HEK293 (cell line): ENCODE measurements around the gene CNBP.
"Not testable (repeated sequence)": the region's sequence is repeated elsewhere in the genome, so short reads cannot be mapped to it uniquely, and the experiment has no call there.

Experiments used
- CTCF ChIA-PET: fragments of 350-600 bp; formaldehyde crosslinking; extraction: SDS; loops from one replicate; lab custom pipeline; 2021; ENCODE audit warnings: antibody characterized with exemption; lab: Yijun Ruan, JAX
- POLR2A ChIA-PET: fragments of 300-600 bp; formaldehyde crosslinking; extraction: SDS; loops from one replicate; lab custom pipeline; 2020; ENCODE audit warnings: antibody characterized with exemption, inconsistent platforms; lab: Yijun Ruan, JAX
- H3K27ac ChIP-seq: fragments of 200-500 bp; sonication (Bioruptor generic); 2 replicates; pipeline ENCODE4 v1.5.1; 2014; ENCODE audit warnings: low read depth, low read length, control low read depth, inconsistent platforms; ENCODE audit errors: extremely low read depth
- H3K36me3 ChIP-seq, 2 experiments: fragments of 200-500 bp in 1 of 2; sonication (Bioruptor generic) in 1 of 2; 1 replicate in 1 of 2; 2 replicates in 1 of 2; pipeline ENCODE4 v1.5.1; 2014 to 2017; ENCODE audit warnings: inconsistent platforms in 2 of 2, low read length in 2 of 2; ENCODE audit not compliant: control insufficient read depth in 2 of 2, insufficient read depth in 1 of 2
- H3K4me1 ChIP-seq: fragments of 200-500 bp; sonication (Bioruptor generic); 2 replicates; pipeline ENCODE4 v1.5.1; 2014; ENCODE audit warnings: mild to moderate bottlenecking, low read length, inconsistent platforms; ENCODE audit not compliant: control insufficient read depth, insufficient read depth
- H3K4me3 ChIP-seq: 2 replicates; pipeline ENCODE4 v1.5.1; 2011; ENCODE audit warnings: low read depth, mild to moderate bottlenecking, control low read depth, low read length, moderate library complexity
- H3K9me3 ChIP-seq: fragments of 200-500 bp; sonication (Bioruptor generic); 2 replicates; pipeline ENCODE4 v1.5.1; 2014; ENCODE audit warnings: low read depth, low read length, inconsistent platforms; ENCODE audit not compliant: control insufficient read depth, insufficient read depth
- BCL11B ChIP-seq: fragments of 450-650 bp; formaldehyde crosslinking; IDR thresholded peaks from 2 replicates; pipeline ENCODE4 v1.5.1; 2016; ENCODE audit warnings: low read depth, missing biosample characterization, missing genetic modification characterization
- HOXA7 ChIP-seq: sonication (generic); formaldehyde crosslinking; IDR thresholded peaks from 2 replicates; pipeline ENCODE4 v1.8.1; 2022; ENCODE audit warnings: missing genetic modification reagents, borderline replicate concordance
- PRDM1 ChIP-seq: fragments of 450-650 bp; formaldehyde crosslinking; IDR thresholded peaks from 2 replicates; pipeline ENCODE4; 2016; ENCODE audit warnings: missing biosample characterization, missing genetic modification characterization
- ZBTB48 ChIP-seq: fragments of 450-650 bp; formaldehyde crosslinking; IDR thresholded peaks from 2 replicates; pipeline ENCODE4 v1.5.1; 2016; ENCODE audit warnings: missing biosample characterization, missing genetic modification characterization
- ZNF10 ChIP-seq: fragments of 450-650 bp; formaldehyde crosslinking; IDR thresholded peaks from 2 replicates; pipeline ENCODE4 v1.5.1; 2017; ENCODE audit warnings: missing biosample characterization, missing genetic modification characterization
- ZNF133 ChIP-seq: fragments of 450-650 bp; formaldehyde crosslinking; IDR thresholded peaks from 2 replicates; pipeline ENCODE4 v1.5.1; 2016; ENCODE audit warnings: missing biosample characterization, missing genetic modification characterization
- ZNF174 ChIP-seq: fragments of 450-650 bp; formaldehyde crosslinking; IDR thresholded peaks from 2 replicates; pipeline ENCODE4 v1.5.0; 2017; ENCODE audit warnings: missing biosample characterization, mild to moderate bottlenecking, missing genetic modification characterization
- ZNF184 ChIP-seq: fragments of 450-650 bp; IDR thresholded peaks from 2 replicates; pipeline ENCODE4 v1.5.1; 2018; ENCODE audit warnings: missing biosample characterization, mild to moderate bottlenecking, missing genetic modification characterization
- ZNF2 ChIP-seq: fragments of 450-650 bp; formaldehyde crosslinking; IDR thresholded peaks from 2 replicates; pipeline ENCODE4 v1.5.1; 2016; ENCODE audit warnings: missing biosample characterization, missing genetic modification characterization
- ZNF433 ChIP-seq: fragments of 450-650 bp; formaldehyde crosslinking; IDR thresholded peaks from 2 replicates; pipeline ENCODE4 v1.5.1; 2016; ENCODE audit warnings: missing biosample characterization, missing genetic modification characterization, low read depth
- ZNF561 ChIP-seq: fragments of 450-650 bp; IDR thresholded peaks from 2 replicates; pipeline ENCODE4 v1.5.1; 2018; ENCODE audit warnings: missing biosample characterization, missing genetic modification characterization, borderline replicate concordance
- ZNF660 ChIP-seq: fragments of 450-650 bp; IDR thresholded peaks from 2 replicates; pipeline ENCODE4 v1.5.1; 2018; ENCODE audit warnings: missing biosample characterization, mild to moderate bottlenecking, missing genetic modification characterization
- ZSCAN16 ChIP-seq: fragments of 450-650 bp; formaldehyde crosslinking; IDR thresholded peaks from 2 replicates; pipeline ENCODE4 v1.5.1; 2016; ENCODE audit warnings: missing biosample characterization, missing genetic modification characterization
- TF ChIP-seq, protein P1 (sequence below): fragments of 450-650 bp; formaldehyde crosslinking; IDR thresholded peaks from 2 replicates; pipeline ENCODE4 v1.5.1; 2016; ENCODE audit warnings: missing biosample characterization, missing genetic modification characterization
- TF ChIP-seq, protein P2 (sequence below): fragments of 450-650 bp; formaldehyde crosslinking; IDR thresholded peaks from 2 replicates; pipeline ENCODE4 v1.5.1; 2016; ENCODE audit warnings: missing biosample characterization, missing genetic modification characterization

Gene CNBP

DNA sequence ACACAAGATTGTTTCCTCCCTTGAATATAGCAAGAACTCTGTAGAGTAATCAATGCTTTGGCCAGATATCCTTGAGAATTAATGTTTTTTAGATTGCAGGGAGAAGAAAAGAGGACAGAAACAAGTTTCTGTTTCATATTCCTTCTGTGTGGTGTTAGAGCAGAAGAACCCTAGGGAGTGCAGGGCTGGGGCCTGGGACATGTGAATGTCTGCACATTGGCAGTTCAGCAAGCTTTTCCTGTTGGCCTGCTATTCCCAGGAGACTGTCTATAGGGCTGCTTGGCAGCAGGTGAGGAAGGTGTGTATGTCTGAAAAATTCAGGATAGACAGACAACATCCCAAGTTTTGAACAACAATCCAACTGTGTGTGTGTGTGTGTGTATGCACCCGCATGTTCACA is 13.6 kb upstream of the CNBP start:
- Histone ChIP-seq H3K36me3 (no peaks in the 10 kb centered on the region), H3K27ac (no peak overlapping the region), H3K9me3 (no peaks in the 10 kb centered on the region), H3K4me3 (no peak overlapping the region), H3K4me1 (no peaks in the 10 kb centered on the region; the same call in 1 of the 2 replicates)
- no peak for TF ChIP-seq ZNF561 (tag by site-specific recombination)
- POLR2A ChIA-PET = interaction anchor here (0.5 kb wide), 1 partner anchor 20 kb away, joined by 3 read pairs; no protein-coding TSS in a partner anchor
- CTCF ChIA-PET = no interaction called here

DNA sequence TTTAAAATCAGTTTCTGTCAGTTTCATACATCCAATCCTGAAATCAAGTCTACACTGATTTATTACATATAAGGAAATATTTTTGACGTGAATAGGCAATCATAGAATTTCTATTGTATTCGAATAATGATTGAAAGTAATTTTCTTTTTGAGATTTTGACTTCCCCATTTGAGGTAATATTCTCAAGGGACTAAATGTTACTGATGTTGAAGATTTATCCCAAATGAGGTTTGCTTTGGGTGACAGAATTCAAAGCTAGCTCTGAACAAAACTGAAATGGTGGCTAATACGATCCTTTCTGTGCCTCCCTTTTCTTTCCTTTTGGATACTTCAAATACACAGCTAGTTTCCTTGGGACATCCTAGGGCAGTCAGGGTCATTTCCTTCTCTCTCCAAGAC is 12.9 kb upstream of the CNBP start:
- TF ChIP-seq, protein P1, sequence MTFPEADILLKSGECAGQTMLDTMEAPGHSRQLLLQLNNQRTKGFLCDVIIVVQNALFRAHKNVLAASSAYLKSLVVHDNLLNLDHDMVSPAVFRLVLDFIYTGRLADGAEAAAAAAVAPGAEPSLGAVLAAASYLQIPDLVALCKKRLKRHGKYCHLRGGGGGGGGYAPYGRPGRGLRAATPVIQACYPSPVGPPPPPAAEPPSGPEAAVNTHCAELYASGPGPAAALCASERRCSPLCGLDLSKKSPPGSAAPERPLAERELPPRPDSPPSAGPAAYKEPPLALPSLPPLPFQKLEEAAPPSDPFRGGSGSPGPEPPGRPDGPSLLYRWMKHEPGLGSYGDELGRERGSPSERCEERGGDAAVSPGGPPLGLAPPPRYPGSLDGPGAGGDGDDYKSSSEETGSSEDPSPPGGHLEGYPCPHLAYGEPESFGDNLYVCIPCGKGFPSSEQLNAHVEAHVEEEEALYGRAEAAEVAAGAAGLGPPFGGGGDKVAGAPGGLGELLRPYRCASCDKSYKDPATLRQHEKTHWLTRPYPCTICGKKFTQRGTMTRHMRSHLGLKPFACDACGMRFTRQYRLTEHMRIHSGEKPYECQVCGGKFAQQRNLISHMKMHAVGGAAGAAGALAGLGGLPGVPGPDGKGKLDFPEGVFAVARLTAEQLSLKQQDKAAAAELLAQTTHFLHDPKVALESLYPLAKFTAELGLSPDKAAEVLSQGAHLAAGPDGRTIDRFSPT (tag by site-specific recombination) = no peak
- TF ChIP-seq ZNF174 (tag by site-specific recombination) = no peak
- TF ChIP-seq, protein P2, sequence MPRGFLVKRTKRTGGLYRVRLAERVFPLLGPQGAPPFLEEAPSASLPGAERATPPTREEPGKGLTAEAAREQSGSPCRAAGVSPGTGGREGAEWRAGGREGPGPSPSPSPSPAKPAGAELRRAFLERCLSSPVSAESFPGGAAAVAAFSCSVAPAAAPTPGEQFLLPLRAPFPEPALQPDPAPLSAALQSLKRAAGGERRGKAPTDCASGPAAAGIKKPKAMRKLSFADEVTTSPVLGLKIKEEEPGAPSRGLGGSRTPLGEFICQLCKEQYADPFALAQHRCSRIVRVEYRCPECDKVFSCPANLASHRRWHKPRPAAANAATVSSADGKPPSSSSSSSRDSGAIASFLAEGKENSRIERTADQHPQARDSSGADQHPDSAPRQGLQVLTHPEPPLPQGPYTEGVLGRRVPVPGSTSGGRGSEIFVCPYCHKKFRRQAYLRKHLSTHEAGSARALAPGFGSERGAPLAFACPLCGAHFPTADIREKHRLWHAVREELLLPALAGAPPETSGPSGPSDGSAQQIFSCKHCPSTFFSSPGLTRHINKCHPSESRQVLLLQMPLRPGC = no peak
- TF ChIP-seq ZNF133 (tag by site-specific recombination) = no peak
- TF ChIP-seq ZNF433 (tag by site-specific recombination) = no peak
- no peak for TF ChIP-seq BCL11B (tag by site-specific recombination)
- no peak for TF ChIP-seq ZSCAN16
- Histone ChIP-seq H3K27ac (no peak overlapping the region), H3K9me3 (no peaks in the 10 kb centered on the region), H3K4me1 (no peaks in the 10 kb centered on the region; the same call in 1 of the 2 replicates), H3K4me3 (no peak overlapping the region), H3K36me3 (no peaks in the 10 kb centered on the region)
- POLR2A ChIA-PET = interaction anchor here (1.1 to 1.2 kb wide), 2 partner anchors 13 to 15 kb away, joined by 4 to 5 read pairs; partner anchors contain the start of gene CNBP
- CTCF ChIA-PET = interaction anchor here (0.6 to 1.6 kb wide), 4 partner anchors 11 to 1793 kb away, joined by 3 to 5 read pairs (median 4); no protein-coding TSS in a partner anchor

DNA sequence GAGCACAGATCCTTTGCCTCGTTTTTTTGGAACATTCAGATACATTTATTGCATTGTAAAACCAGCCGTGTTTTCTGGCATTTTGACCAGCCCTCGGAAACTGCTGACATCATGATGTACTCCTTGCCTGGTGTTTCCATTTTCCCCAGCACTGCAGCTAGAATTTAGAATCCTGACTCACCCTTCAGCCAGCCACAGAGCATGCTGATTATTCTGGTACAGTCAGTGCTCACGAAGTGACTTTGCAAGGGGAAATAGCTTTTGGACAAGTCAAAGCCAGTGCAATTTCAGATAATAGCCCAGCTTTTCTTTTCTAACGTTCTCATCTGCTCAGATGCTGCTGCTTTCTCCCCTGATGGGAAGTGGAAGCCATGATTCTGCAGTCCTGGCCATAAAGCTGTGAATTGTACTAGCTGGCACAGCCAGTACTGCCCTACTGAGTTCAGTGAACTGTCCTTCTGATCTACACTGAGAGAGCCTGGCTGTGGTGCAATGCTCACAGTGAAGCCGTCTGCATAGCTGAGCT is 12.1 kb upstream of the CNBP start:
- ChIA-PET CTCF (interaction anchor here (0.6 to 1.6 kb wide), 4 partner anchors 10 to 1794 kb away, joined by 3 to 5 read pairs (median 4); no protein-coding TSS in a partner anchor), POLR2A (interaction anchor here (1.1 to 1.2 kb wide), 2 partner anchors 12 to 16 kb away, joined by 4 to 5 read pairs; partner anchors contain the start of gene CNBP)
- Histone ChIP-seq H3K4me1 (no peaks in the 10 kb centered on the region; the same call in 1 of the 2 replicates), H3K27ac (no peak overlapping the region), H3K4me3 (no peak overlapping the region), H3K36me3 (no peaks in the 10 kb centered on the region), H3K9me3 (no peaks in the 10 kb centered on the region)
- TF ChIP-seq ZNF184 (peak; percentile 75; the same call in 1 of the 2 replicates), ZNF660 (tag by site-specific recombination) (peak; percentile 65; the same call in 1 of the 2 replicates), ZBTB48 (tag by site-specific recombination) (no peak), ZNF10 (tag by site-specific recombination) (peak; percentile 51; the same call in 1 of the 2 replicates), HOXA7 (CRISPR knock-in tag) (no peak), PRDM1 (tag by site-specific recombination) (peak; percentile 53; the same call in 1 of the 2 replicates), ZNF2 (tag by site-specific recombination) (peak; percentile 58; the same call in 1 of the 2 replicates)
- TF ChIP-seq, all 188 proteins: peak for 5

DNA sequence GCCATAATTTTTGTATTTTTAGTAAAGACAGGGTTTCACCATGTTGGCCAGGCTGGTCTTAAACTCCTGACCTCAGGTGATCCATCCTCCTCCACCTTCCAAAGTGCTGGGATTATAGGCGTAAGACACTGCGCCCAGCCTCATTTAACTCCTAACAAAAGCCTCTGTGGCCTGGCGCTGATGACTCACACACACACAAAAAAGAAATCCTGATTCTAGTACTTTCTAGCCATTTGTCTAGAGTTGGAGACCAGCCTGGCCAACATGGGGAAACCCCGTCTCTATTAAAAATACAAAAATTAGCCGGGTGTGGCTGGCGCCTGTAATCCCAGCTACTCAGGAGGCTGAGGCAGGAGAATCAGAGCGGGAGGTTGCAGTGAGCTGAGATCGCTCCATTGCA is 6.1 kb upstream of the CNBP start:
- POLR2A ChIA-PET, H3K36me3 ChIP-seq, H3K9me3 ChIP-seq, H3K27ac ChIP-seq, H3K4me1 ChIP-seq, H3K4me3 ChIP-seq, CTCF ChIA-PET: not testable (repeated sequence)
